Activated B cell treated with CpG ODN at 0.5 μM for 24 hours (primary cell): ENCODE measurements around the gene YY2. TPM values are rescaled to one million over a fixed set of nuclear protein-coding genes. Genes with fewer than 3 reads are reported as not detected.

Source experiments
- ATAC-seq: fragments of 200-7000 bp; cut with Tn5 transposase; one replicate; pipeline ENCODE4 v1.10.0; 2021; ENCODE audit warnings: low read depth, mild to moderate bottlenecking, moderate library complexity
- CTCF ChIA-PET: fragments of 350-600 bp; sonication (Branson Sonifier 250); formaldehyde crosslinking; loops from one replicate; lab custom pipeline; 2021; ENCODE audit warnings: antibody characterized with exemption; lab: Charles Lee
- POLR2A ChIA-PET: fragments of 350-600 bp; sonication (Branson Sonifier 250); formaldehyde crosslinking; loops from one replicate; lab custom pipeline; 2021; ENCODE audit warnings: antibody characterized with exemption; lab: Charles Lee
- DNase-seq: peaks from one replicate; pipeline ENCODE4 v3.0.0; 2022
- H3K27ac Mint-ChIP-seq: one replicate; pipeline ENCODE4 v1.8.0; 2020; ENCODE audit warnings: mixed read lengths
- H3K27me3 Mint-ChIP-seq: one replicate; pipeline ENCODE4 v1.8.0; 2021; ENCODE audit warnings: mixed read lengths
- H3K36me3 Mint-ChIP-seq: one replicate; pipeline ENCODE4 v1.8.0; 2021; ENCODE audit warnings: low read depth, mixed read lengths
- H3K4me1 Mint-ChIP-seq: one replicate; pipeline ENCODE4 v1.8.0; 2021; ENCODE audit warnings: mixed read lengths
- H3K4me3 Mint-ChIP-seq: one replicate; pipeline ENCODE4 v1.8.0; 2020; ENCODE audit warnings: mild to moderate bottlenecking, mixed read lengths
- H3K9me3 Mint-ChIP-seq: one replicate; pipeline ENCODE4 v1.8.0; 2020; ENCODE audit warnings: mixed read lengths
- intact Hi-C: fragments of 100-400 bp; cut with micrococcal nuclease; formaldehyde crosslinking; loops from one replicate; pipeline ENCODE4 v1.15.1; 2024
- total RNA-seq: library from RNA; stranded (reverse); gene quantifications from 2 replicates; pipeline ENCODE4 v1.2.3, GENCODE V29; 2022
- TF ChIP-seq, protein P1 (sequence below): fragments of 200-600 bp; IDR thresholded peaks from one replicate; pipeline ENCODE4 v1.8.0; 2022; ENCODE audit warnings: antibody characterized with exemption, mild to moderate bottlenecking

Gene YY2
- total RNA-seq, 1 donor from 2014 or later: 2.3 TPM

DNA sequence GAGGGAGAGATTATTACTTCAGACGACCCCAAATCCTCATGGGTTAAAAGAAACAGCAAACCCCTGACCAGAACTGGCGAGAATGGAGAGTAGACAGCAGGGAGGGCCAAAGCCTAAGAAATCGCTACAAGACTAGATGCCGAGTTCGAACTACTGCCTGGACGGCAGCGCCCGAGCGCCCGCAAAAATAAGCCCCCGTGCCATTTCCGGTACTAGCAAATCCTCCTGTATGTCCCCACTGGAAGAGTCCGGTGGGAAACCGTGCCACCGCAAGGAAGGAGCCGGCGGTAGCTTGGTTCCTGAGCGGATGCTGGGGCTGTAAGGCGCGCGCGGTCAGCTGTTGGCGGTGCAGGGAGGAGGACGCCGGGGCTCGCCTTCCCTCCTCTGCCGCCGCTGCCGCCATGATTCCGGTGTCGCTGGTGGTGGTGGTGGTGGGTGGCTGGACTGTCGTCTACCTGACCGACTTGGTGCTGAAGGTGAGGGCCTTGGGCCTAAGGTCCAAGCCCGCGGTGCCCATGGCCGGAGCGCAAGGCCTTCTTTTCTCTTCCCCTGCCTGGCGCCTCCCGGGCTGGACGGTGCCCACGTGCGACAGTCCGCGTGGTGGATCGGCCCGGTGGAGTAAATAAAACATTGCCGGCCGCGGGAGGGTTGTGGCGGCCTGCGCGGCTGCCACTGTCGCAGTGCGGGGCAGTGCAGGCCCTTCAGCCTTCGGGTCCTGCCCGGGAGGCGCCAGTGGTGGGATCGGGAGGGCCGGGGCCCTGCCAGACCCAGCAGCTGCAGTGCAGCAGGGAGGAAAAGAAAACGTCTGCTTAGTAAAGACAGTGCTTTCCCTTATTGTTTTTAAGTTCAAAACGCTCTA lies 16.2 kb upstream of the YY2 start, which contains the start of gene MBTPS2:
MBTPS2 (plus strand) TSS at position 284 of the 859 bp plus-strand sequence; CDS start at position 402, 118 bp downstream.
- DNase-seq: peak; percentile 75
- H3K4me1 Mint-ChIP-seq: peaks cover 7% of the 10 kb centered on the region
- ChIA-PET CTCF (no interaction called here), POLR2A (interaction anchor here (0.9 to 1.4 kb wide), 5 partner anchors 10 to 466 kb away, joined by 3 to 7 read pairs (median 5); partner anchors contain the start of gene CNKSR2)
- H3K9me3 Mint-ChIP-seq: no peaks in the 10 kb centered on the region
- H3K27me3 Mint-ChIP-seq: no peaks in the 10 kb centered on the region
- peak within 1 kb of the TSS; percentile 86 for H3K27ac Mint-ChIP-seq
- H3K4me3 Mint-ChIP-seq: peak within 1 kb of the TSS; percentile 90
- TF ChIP-seq, protein P1, sequence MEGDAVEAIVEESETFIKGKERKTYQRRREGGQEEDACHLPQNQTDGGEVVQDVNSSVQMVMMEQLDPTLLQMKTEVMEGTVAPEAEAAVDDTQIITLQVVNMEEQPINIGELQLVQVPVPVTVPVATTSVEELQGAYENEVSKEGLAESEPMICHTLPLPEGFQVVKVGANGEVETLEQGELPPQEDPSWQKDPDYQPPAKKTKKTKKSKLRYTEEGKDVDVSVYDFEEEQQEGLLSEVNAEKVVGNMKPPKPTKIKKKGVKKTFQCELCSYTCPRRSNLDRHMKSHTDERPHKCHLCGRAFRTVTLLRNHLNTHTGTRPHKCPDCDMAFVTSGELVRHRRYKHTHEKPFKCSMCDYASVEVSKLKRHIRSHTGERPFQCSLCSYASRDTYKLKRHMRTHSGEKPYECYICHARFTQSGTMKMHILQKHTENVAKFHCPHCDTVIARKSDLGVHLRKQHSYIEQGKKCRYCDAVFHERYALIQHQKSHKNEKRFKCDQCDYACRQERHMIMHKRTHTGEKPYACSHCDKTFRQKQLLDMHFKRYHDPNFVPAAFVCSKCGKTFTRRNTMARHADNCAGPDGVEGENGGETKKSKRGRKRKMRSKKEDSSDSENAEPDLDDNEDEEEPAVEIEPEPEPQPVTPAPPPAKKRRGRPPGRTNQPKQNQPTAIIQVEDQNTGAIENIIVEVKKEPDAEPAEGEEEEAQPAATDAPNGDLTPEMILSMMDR: no peak
- intact Hi-C loops: loop anchor here (1.0 to 5.0 kb wide), 7 partner anchors 101 to 1323 kb away; partner anchors contain the start of genes CNKSR2 and SMS
- peak; percentile 92 for ATAC-seq
- peaks cover 6% of the 10 kb centered on the region for H3K36me3 Mint-ChIP-seq

DNA sequence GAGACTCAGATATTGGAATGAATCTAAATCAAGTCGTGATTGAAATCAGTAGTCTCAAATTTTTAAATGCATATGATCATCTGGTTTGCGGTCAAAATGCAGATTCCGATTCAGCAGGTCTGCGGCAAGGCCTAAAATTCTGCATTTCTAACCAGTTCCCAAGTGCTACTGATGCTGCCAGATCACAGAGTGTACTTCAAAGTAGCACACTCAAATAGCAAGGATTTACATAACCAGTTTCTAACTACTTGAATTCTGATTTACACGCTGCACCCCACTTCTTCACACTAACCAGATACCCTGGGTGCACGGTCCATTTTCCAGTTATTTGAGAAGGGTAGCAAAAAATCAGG lies 15.6 kb upstream of the YY2 start:
- ChIA-PET POLR2A (interaction anchor here (1.1 kb wide), 1 partner anchor 94 kb away, joined by 4 read pairs; no protein-coding TSS in a partner anchor), CTCF (no interaction called here)
- ATAC-seq (no peak), DNase-seq (no peak)
- Mint-ChIP-seq H3K9me3 (no peaks in the 10 kb centered on the region), H3K4me3 (peak overlapping the region; percentile 90), H3K27ac (no peak overlapping the region), H3K36me3 (peaks cover 9% of the 10 kb centered on the region), H3K27me3 (no peaks in the 10 kb centered on the region), H3K4me1 (peaks cover 7% of the 10 kb centered on the region)
- intact Hi-C loops: no loop called here
- TF ChIP-seq, protein P1: no peak

DNA sequence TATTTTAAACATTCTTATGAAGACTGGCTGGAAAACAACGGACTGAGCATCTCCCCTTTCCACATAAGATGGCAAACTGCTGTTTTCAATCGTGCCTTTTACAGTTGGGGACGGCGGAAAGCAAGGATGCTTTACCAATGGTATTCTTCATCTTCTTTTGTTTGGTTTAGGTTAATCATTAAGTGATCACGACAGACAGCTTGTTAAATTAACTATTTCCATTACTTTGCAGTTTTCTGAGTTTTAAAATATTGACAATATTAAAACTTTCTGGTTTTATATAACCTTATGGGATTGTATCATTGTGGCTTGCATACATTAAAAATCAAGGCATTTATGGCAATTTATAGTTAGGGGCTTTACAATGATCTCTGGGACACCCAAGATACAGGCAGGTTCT lies 12.6 kb upstream of the YY2 start:
- CTCF ChIA-PET: no interaction called here
- intact Hi-C loops: no loop called here

DNA sequence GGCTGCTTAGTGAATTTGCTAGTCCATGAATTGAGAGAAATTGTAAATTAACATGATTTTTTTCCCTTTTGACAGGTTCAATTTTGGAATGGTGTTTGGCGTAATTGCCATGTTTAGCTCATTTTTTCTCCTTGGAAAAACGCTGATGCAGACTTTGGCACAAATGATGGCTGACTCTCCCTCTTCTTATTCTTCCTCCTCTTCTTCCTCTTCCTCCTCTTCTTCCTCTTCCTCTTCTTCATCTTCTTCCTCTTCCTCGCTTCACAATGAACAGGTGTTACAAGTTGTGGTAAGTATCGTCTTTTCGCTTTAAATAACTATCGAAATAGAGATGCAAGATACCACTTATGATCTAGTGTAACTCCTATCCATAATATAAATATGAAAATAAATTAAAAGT lies 10.7 kb upstream of the YY2 start:
- H3K4me3 Mint-ChIP-seq: no peak overlapping the region
- ATAC-seq: no peak
- peaks cover 5% of the 10 kb centered on the region for H3K4me1 Mint-ChIP-seq
- H3K27me3 Mint-ChIP-seq: no peaks in the 10 kb centered on the region
- H3K36me3 Mint-ChIP-seq: peaks cover 24% of the 10 kb centered on the region
- no peaks in the 10 kb centered on the region for H3K9me3 Mint-ChIP-seq
- intact Hi-C loops: no loop called here
- CTCF ChIA-PET: no interaction called here
- no peak overlapping the region for H3K27ac Mint-ChIP-seq
- POLR2A ChIA-PET: no interaction called here
- DNase-seq: no peak
- TF ChIP-seq, protein P1: no peak

More for the DNA sequence above, 12.6 kb upstream of the YY2 start:
- POLR2A ChIA-PET: no interaction called here
- DNase-seq: no peak
- Mint-ChIP-seq H3K9me3 (no peaks in the 10 kb centered on the region), H3K27ac (no peak overlapping the region), H3K4me1 (peaks cover 7% of the 10 kb centered on the region), H3K27me3 (no peaks in the 10 kb centered on the region), H3K36me3 (peaks cover 25% of the 10 kb centered on the region), H3K4me3 (no peak overlapping the region)
- TF ChIP-seq, protein P1: no peak
- no peak for ATAC-seq

DNA sequence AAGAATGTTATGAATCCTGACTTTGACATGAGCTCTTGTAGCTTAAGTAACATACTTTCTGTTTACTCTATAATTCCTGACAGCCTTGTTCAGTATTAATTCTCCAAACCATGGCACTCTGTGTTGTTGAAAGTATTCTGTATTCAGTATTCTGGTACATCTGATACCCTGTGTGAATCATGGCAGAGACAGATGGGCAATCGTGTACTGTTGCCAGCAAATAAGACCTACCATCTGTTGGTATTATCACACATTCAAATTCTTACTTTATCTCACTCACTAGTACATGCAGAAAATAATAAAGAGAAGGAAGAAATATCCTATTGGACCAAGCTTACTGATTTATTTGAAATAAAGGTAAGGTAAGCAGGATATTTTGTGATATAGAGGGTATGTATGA lies 8.4 kb upstream of the YY2 start:
- no peaks in the 10 kb centered on the region for H3K27me3 Mint-ChIP-seq
- POLR2A ChIA-PET: no interaction called here
- H3K4me3 Mint-ChIP-seq: no peak overlapping the region
- H3K27ac Mint-ChIP-seq: no peak overlapping the region
- no peak for ATAC-seq
- TF ChIP-seq, protein P1: no peak
- no peaks in the 10 kb centered on the region for H3K4me1 Mint-ChIP-seq
- no peaks in the 10 kb centered on the region for H3K9me3 Mint-ChIP-seq
- intact Hi-C loops: no loop called here
- no peak for DNase-seq
- peaks cover 31% of the 10 kb centered on the region for H3K36me3 Mint-ChIP-seq
- CTCF ChIA-PET: no interaction called here
